Heart left ventricle (tissue), 13 donors: ENCODE data around the gene MTMR4.
"Not testable (repeated sequence)": the region's sequence is repeated elsewhere in the genome, so short reads cannot be mapped to it uniquely, and the experiment has no call there.

Source experiments
- POLR2A ChIP-seq, 2 donors: fragments of 450-650 bp; IDR thresholded peaks; one replicate each; pipeline ENCODE4 v1.6.1; 2017; ENCODE audit warnings: antibody characterized with exemption in 2 of 2, mild to moderate bottlenecking in 2 of 2, moderate library complexity in 2 of 2
- TF ChIP-seq, protein P1 (sequence below), 12 donors: fragments of 200-600 bp; sonication (generic) in 4 of 12; IDR thresholded peaks; one replicate each; pipeline versions ENCODE4 v1.5.0 to v1.8.0; 2018 to 2022; ENCODE audit warnings: antibody characterized with exemption in 12 of 12, mild to moderate bottlenecking in 5 of 12
- donor health status: ischemic (EF 13 %, LVEDD 7.1; RV severe dilation, severe dysfunction).
- donor health status: DM: no; HTN: yes; CAD: no.
- donor health status: DM: no; HTN: no; CAD: no.
- donor health status: ischemic (EF 25% LVEDD 6.9; RV normal size, moderate dysfunction).
- donor health status: ischemic (EF 25% LVEDD 5.7; RV mildly dilated, moderate dysfunction).
- donor health status: ischemic (EF 35%, LVEDD 5.7; RV mildly dilated, moderate dysfunction).
- donor health status: nonischemic (EF 11% LVEDD 7.7; RV severe dilation, severe dysfunction).
- donor health status: DM: yes; HTN: yes; CAD: no.
- donor health status: PGD.
- donor health status: ischemic (EF 29% LVEDD 5.4; RV normal size, mild dysfunction).
- donor health status: nonischemic (EF 23%, LVEDD 6.1; RV moderate dilation, normal function).

DNA sequence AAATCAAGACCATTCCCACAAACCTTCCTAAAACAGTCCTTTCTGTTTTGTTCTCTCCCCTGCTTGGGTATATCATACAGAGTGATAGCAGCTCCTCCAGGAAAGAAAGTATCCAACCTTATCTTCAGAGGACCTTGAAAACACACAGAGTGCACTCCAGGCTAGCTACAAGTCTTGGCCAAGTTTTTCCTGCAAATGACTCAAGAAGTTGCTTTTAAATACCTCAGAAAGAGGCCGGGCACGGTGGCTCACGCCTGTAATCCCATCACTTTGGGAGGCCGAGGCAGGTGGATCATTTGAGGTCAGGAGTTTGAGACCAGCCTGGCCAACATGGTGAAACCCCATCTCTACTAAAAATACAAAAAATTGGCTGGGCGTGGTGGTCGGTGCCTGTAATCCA, 11.3 kb downstream of the MTMR4 start:
- TF ChIP-seq, protein P1, sequence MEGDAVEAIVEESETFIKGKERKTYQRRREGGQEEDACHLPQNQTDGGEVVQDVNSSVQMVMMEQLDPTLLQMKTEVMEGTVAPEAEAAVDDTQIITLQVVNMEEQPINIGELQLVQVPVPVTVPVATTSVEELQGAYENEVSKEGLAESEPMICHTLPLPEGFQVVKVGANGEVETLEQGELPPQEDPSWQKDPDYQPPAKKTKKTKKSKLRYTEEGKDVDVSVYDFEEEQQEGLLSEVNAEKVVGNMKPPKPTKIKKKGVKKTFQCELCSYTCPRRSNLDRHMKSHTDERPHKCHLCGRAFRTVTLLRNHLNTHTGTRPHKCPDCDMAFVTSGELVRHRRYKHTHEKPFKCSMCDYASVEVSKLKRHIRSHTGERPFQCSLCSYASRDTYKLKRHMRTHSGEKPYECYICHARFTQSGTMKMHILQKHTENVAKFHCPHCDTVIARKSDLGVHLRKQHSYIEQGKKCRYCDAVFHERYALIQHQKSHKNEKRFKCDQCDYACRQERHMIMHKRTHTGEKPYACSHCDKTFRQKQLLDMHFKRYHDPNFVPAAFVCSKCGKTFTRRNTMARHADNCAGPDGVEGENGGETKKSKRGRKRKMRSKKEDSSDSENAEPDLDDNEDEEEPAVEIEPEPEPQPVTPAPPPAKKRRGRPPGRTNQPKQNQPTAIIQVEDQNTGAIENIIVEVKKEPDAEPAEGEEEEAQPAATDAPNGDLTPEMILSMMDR (IDR thresholded peaks at IDR 0.05) = not testable (repeated sequence)
- TF ChIP-seq POLR2A (IDR thresholded peaks at IDR 0.05) = not testable (repeated sequence)
